Measurements from ENCODE around the gene AIFM2.
"Not testable (repeated sequence)": the region's sequence is repeated elsewhere in the genome, so short reads cannot be mapped to it uniquely, and the experiment has no call there.

AIFM2 gene

GRCh38 chr10:70121281-70121949, 11.2 kb downstream of the AIFM2 start:
- DNase-seq: no peak

- no peak for DNase-seq
Measured at GRCh38 chr10:70120417-70120816, 12.2 kb downstream of the AIFM2 start.

- no peak for DNase-seq
Measured at GRCh38 chr10:70119623-70120022, 13.0 kb downstream of the AIFM2 start.

DNA sequence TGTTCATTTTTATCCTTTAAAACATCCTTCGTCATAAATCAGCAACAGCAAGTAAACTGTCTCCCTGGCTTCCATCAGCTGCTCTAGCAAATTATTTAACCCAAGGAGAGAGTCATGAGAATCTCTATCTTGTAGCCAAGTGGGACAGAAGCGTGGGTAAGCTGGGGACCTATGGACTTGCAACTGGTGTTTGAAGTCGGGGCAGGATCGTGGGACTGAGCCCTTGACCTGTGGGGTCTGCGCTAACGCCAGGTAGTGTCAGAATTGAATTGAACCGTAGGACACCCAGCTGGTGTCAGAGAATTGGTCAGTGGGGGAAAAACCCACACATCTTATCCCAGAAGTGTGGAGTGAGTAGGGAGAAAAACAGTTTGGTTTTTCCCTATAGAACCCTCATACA, 13.4 kb downstream of the AIFM2 start:
- DNase-seq: no peak

DNA sequence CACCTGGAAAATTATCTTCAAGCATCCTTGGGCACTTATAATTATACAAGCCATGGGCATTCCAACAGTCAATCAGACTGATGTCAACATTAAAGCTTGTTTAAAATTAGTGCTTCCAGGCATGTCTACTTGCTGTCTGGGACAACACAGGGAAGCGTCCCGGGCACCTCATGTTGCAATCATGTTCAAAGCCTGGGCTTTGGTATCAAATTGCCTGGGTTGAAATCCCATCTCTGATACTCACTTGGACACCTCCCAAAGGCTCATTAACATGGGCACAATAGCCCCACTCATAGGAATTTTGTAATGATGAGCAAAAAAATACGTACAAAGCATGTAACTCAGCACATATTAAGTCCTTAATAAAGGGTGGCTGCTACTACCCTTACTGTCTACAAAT, 14.4 kb downstream of the AIFM2 start:
- DNase-seq: no peak

DNA sequence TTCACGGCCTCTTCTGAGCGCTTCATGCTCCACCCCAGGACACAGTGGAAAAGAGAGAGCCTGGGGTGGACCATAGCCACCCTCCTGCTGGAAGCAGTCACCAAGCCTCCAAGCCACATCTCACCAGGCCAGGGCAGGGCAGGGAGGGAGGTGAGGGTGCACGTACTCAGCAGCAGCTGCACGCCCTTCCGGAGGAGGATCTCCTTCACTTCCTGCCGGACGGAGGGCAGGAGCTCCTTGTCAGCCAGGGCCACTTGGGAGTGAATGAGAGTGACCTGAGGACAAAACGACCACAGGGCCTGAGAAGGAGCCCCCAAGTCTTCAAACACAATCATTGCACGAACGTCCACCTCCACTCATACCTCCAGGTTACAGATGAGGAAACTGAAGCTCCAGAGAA, 15.0 kb downstream of the AIFM2 start:
- no peak for DNase-seq

DNA sequence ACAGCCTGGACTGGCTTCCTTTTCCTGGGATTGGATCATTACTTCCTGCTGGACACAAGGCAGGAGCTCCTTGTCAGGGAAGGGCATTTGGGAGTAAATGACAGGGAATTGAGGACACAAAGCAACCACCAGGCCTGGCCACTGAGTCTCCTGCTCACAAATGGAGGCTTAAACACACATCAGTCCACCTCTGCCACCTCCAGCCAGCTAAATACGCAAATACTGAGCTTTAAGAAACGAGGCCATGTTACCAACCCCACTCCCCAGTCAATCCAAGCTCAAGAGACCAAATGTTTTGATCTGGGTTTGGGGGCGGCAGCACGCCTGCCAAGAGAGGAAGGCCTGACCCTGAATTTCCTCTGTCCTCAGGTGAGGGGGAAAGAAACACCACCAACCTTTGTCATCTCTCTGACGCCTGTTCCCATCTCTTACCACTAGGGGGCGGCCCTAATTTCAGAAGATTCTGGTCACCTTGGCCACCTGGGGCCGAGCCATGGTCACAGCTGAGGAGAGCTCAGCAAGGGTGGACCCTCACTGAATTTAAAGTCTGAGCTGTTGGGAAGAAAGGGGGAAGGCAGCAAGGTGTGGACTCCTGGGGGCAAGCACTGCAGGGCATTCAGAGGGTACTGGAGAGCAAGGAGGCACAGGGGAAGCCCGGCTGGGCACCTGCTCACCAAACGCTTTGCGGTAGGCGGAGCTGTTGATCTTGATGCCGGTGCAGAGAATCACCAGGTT, 16.5 kb downstream of the AIFM2 start:
- DNase-seq: peak; percentile 11

DNA sequence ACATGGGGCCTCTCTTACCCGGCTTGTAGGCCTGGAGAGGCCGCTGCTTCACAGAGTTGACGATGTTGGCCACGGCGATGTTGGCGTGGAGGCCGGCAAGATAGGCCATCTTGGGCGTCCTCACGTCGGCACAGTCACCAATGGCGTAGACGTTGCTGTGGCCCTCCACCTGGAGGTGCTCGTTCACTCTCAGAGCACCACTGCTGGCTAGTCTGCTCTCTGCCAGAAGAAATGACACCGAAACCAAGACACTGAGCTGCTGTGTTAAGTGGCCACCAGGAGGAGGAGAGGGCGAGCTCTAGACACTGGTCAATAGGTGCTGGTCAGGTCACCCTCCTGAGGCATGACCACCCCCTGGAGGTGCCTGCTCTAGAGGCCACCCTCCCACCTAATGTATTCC, 17.7 kb downstream of the AIFM2 start:
- DNase-seq: no peak

DNA sequence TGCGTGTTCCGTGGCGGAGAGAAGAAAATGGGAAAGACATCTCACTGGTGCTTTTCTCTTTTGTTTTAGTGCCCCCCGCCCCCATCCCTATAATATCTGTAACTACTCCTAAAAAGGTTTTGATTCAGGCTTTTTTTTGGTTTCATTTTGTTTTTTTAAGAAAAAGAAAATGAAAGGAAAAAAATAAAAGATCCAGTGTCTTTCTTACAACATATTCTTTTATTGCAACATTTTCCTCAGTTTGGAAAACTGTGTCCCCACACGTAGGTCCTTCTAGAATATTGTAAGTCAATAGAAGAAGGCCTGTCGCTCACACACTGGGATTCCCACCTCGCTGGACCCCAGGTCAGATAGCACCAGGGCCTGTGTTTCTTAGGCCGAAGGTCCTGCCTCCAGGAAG, 20.6 kb downstream of the AIFM2 start:
- no peak for DNase-seq

- DNase-seq: no peak
Measured at GRCh38 chr10:70111496-70111895, 21.1 kb downstream of the AIFM2 start.

- DNase-seq: no peak
Measured at GRCh38 chr10:70109064-70109729, 23.4 kb downstream of the AIFM2 start.

- peak; percentile 12 for DNase-seq
Measured at GRCh38 chr10:70106958-70107791, 25.4 kb downstream of the AIFM2 start.

- DNase-seq: no peak
Measured at GRCh38 chr10:70101668-70102067, 31.0 kb downstream of the AIFM2 start.

DNA sequence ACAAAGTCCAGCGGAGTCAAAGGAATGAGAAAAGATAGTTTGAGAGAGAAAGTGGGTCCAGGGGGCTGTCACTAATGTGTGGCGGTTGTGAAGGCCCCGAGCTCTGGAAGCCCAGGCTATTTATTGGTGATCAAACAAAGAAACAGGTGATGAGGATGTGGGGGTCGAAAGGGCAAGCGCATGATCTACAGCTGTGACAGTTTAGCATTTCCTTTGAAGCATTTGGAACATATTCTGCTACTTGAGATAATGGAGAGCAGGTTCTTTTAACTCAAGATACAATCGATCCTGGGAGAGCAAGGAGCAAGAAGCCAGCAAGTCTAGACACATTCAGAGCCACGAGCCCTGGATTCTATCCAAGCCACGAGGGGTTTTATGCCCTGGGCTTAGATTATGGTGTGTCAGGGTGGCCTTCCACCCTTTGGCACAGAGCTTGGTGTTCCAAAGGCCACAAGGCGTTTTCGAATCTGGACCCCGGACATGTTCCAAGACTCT, 31.5 kb downstream of the AIFM2 start:
- not testable (repeated sequence) for DNase-seq

DNA sequence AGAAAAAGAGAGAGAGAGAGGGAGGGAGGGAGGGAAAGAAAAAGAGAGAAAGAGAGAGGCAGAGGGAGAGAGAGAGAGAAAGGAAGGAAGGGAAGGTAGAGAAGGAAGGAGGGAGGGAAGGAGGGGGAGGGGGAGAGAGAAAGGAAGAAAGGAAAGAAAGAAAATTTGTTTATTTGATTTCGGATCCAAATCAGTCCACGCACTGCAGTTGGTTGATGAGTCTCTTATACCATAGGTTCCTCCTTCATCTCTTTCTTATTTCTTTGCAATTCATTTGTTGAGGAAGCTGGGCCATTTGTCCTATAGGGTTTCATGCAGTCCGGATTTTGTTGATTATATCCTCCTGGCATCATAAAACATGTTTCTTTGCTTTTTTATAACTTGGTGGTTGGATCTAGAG, 34.4 kb downstream of the AIFM2 start:
- DNase-seq: no peak

- DNase-seq: no peak
Measured at GRCh38 chr10:70097459-70097858, 35.2 kb downstream of the AIFM2 start.

DNA sequence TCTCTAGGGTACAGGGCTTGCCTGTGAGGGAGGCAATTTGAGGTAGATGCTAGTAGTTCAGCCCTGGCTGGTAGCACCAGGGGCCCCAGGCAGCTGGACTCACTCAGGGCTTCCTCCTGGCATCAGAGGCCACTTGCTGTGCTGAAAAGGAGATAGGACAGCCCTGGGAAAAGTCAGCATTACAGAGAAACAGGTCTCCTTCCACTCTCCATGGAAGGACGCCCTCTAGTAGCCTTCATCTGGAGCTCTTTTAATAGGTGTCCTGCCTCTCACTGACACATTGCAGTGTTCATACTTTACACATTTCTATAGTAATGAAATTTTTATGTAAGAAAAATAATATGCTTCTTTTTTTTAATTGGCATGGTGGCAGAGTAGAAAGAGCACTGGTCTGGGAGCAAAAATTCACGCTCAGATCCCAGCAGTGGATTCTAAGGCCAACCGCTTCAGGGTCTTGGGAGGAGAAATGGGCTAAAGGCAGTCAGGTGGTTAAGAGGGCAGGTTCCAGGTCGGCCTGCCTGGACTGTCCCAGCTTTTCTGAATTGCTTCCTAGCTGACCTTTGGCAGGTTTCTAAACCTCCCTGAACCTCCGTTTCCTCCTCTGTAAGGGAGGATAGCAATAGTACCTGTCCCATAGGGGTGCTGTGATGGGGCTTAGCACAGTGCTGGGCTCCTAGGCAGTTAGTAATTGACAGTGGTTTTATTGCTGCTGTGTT, 35.8 kb downstream of the AIFM2 start:
- DNase-seq: no peak

GRCh38 chr10:70096016-70096704, 36.5 kb downstream of the AIFM2 start:
- DNase-seq: no peak

- no peak for DNase-seq
Measured at GRCh38 chr10:70094250-70094649, 38.4 kb downstream of the AIFM2 start.

DNA sequence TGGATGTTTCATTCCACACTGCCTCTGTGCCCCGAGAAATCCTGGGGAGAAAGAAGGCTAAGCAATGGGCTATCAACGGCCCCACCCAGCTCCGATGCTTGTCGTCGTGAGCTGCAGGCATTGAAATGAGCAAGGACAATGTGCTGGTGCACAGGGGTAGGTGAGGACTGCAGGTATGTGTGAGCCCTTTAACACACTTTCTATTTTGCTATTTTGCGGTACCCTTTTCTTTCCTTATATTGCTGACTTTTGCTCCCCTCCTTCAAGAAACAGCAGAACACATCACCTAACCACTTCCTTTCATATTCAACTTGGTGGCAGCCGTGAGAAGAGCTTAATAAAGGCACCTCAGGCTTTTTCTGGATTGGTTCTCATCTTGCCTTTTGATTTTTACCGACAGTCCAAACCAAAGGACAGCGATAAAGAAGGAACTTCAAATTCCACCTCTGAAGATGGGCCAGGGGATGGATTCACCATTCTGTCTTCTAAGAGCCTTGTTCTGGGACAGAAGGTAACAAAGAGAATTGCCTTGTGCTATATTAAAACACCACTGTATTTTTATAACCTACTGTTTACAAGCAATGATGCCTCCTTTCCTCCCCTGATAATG, 39.2 kb downstream of the AIFM2 start:
- no peak for DNase-seq

DNA sequence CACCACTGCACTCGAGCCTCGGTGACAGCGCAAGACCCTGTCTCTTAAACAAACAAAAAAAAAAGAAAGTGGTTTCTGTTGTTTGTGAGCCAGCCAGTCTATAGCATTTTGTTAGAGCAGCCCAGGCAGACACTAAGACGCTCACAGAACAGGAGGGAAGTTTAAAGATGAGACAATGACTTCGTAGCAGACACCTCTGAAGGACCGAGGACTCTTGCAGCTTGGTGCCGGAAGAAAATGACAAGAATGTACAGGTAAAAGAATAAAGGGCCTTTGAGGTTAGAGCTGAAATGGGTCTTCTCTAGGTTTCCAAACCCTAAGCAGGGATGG, 40.3 kb downstream of the AIFM2 start:
- no peak for DNase-seq
